B cell (primary cell): ENCODE results near the gene SLC25A20. TPM values are rescaled to one million over a fixed set of nuclear protein-coding genes. Genes with fewer than 3 reads are reported as not detected.
A peak's percentile ranks its signal among the peaks of the same experiment; 100 is the strongest.
"Not testable (repeated sequence)": the region's sequence is repeated elsewhere in the genome, so short reads cannot be mapped to it uniquely, and the experiment has no call there.

ENCODE experiments used
- ATAC-seq: fragments of 200-7000 bp; cut with Tn5 transposase; one replicate; pipeline ENCODE4 v1.10.0; 2021; ENCODE audit warnings: low read depth, mild to moderate bottlenecking, moderate number of reproducible peaks, moderate library complexity
- CTCF ChIA-PET: fragments of 350-600 bp; sonication (Branson Sonifier 250); formaldehyde crosslinking; loops from one replicate; lab custom pipeline; 2021; ENCODE audit warnings: antibody characterized with exemption, inconsistent platforms; lab: Charles Lee
- POLR2A ChIA-PET: fragments of 350-600 bp; sonication (Branson Sonifier 250); formaldehyde crosslinking; loops from one replicate; lab custom pipeline; 2021; ENCODE audit warnings: antibody characterized with exemption; lab: Charles Lee
- DNase-seq: peaks from one replicate; pipeline ENCODE4 v3.0.0; 2013
- H2AFZ ChIP-seq: 2 replicates; pipeline ENCODE4 v1.6.1; 2012; ENCODE audit warnings: mild to moderate bottlenecking, low read depth, low read length; ENCODE audit not compliant: insufficient read depth, poor library complexity, severe bottlenecking
- H3K27ac ChIP-seq, 2 donors: 1 replicate in 1 of 2; 2 replicates in 1 of 2; pipeline ENCODE4 v1.5.1; 2012 to 2013; ENCODE audit warnings: low read length in 2 of 2, mild to moderate bottlenecking in 2 of 2, moderate library complexity in 1 of 2
- H3K27me3 ChIP-seq, 4 experiments: fragments of 200-600 bp in 1 of 4; sonication (generic) in 1 of 4; replicated peaks in 1 of 4; 1 replicate in 2 of 4; 2 replicates in 2 of 4; pipeline versions ENCODE4 v1.6.1 to v1.7.0; 2013 to 2016; ENCODE audit warnings: low read length in 3 of 4, mild to moderate bottlenecking in 2 of 4, mixed read lengths in 1 of 4, moderate library complexity in 1 of 4; ENCODE audit not compliant: insufficient read depth in 4 of 4, control insufficient read depth in 3 of 4; ENCODE audit errors: control extremely low read depth in 1 of 4
- H3K36me3 ChIP-seq, 2 experiments: replicated peaks in 1 of 2; 1 replicate in 1 of 2; 2 replicates in 1 of 2; pipeline versions ENCODE4 v1.6.1 to v1.7.1; 2013; ENCODE audit warnings: low read length in 1 of 2; ENCODE audit not compliant: insufficient read depth in 2 of 2, control insufficient read depth in 1 of 2; ENCODE audit errors: control extremely low read depth in 1 of 2, extremely low read depth in 1 of 2
- H3K4me1 ChIP-seq, 2 donors: fragments of 200-600 bp in 1 of 2; sonication (generic) in 1 of 2; 1 replicate in 1 of 2; 2 replicates in 1 of 2; pipeline versions ENCODE4 v1.5.1 to v1.6.1; 2013 to 2017; ENCODE audit warnings: low read length in 2 of 2; ENCODE audit not compliant: control insufficient read depth in 2 of 2, insufficient read depth in 2 of 2
- H3K4me2 ChIP-seq: replicated peaks from 2 replicates; pipeline ENCODE3; 2012; ENCODE audit warnings: mild to moderate bottlenecking, low read depth, low read length; ENCODE audit not compliant: poor library complexity, severe bottlenecking
- H3K4me3 ChIP-seq, 5 experiments: fragments of 200-600 bp in 1 of 5; sonication (generic) in 1 of 5; 1 replicate in 3 of 5; 2 replicates in 2 of 5; pipeline versions ENCODE4 v1.5.1 to v1.7.0; 2011 to 2016; ENCODE audit warnings: low read length in 4 of 5, mild to moderate bottlenecking in 4 of 5, low read depth in 2 of 5, control low read depth in 1 of 5, moderate library complexity in 1 of 5; ENCODE audit not compliant: insufficient read depth in 1 of 5; ENCODE audit errors: control extremely low read depth in 1 of 5, extremely low read depth in 1 of 5
- H3K79me2 ChIP-seq: fragments of 200-600 bp; sonication (generic); one replicate; pipeline ENCODE4 v1.6.0; 2016; ENCODE audit warnings: low read length; ENCODE audit not compliant: control insufficient read depth, insufficient read depth
- H3K9ac ChIP-seq: fragments of 200-600 bp; sonication (generic); 2 replicates; pipeline ENCODE4 v1.6.1; 2017; ENCODE audit warnings: mild to moderate bottlenecking, low read length, moderate library complexity
- H3K9me3 ChIP-seq, 3 donors: one replicate each; pipeline versions ENCODE4 v1.6.1 to v1.7.1; 2013; ENCODE audit warnings: low read length in 2 of 3; ENCODE audit not compliant: control insufficient read depth in 2 of 3, insufficient read depth in 1 of 3; ENCODE audit errors: control extremely low read depth in 1 of 3
- H4K20me1 ChIP-seq: 2 replicates; pipeline ENCODE4 v1.6.0; 2012; ENCODE audit warnings: mild to moderate bottlenecking, low read length; ENCODE audit not compliant: insufficient read depth, control insufficient read depth, poor library complexity, severe bottlenecking
- H3K27ac Mint-ChIP-seq: one replicate; pipeline ENCODE4 v1.8.0; 2021; ENCODE audit warnings: mixed read lengths
- H3K27me3 Mint-ChIP-seq: one replicate; pipeline ENCODE4 v1.8.0; 2021; ENCODE audit warnings: mixed read lengths
- H3K4me1 Mint-ChIP-seq: one replicate; pipeline ENCODE4 v1.8.0; 2021; ENCODE audit warnings: mixed read lengths
- H3K4me3 Mint-ChIP-seq: one replicate; pipeline ENCODE4 v1.8.0; 2021; ENCODE audit warnings: mixed read lengths
- H3K9me3 Mint-ChIP-seq: one replicate; pipeline ENCODE4 v1.8.0; 2022; ENCODE audit warnings: mixed read lengths; ENCODE audit not compliant: insufficient read depth
- CTCF ChIP-seq: fragments of 200-600 bp; IDR thresholded peaks from one replicate; pipeline ENCODE4 v1.8.0; 2022; ENCODE audit warnings: antibody characterized with exemption, mild to moderate bottlenecking
- EZH2 ChIP-seq: IDR thresholded peaks from 2 replicates; pipeline ENCODE4 v1.6.1; 2012; ENCODE audit warnings: borderline replicate concordance, low read depth, mild to moderate bottlenecking, moderate library complexity, low read length; ENCODE audit not compliant: insufficient read depth, poor library complexity, severe bottlenecking
- WGBS: methylation state at CpG from one replicate; pipeline ENCODE4 v1.1.5; 2013; ENCODE audit warnings: missing lambda C conversion rate; ENCODE audit not compliant: insufficient coverage; 5-methylcytosine and 5-hydroxymethylcytosine counted together
- intact Hi-C: fragments of 100-400 bp; cut with micrococcal nuclease; formaldehyde crosslinking; loops from one replicate; pipeline ENCODE4 v1.10.0; 2022
- polyA plus RNA-seq: library from polyadenylated mRNA; depleted of rRNA; stranded (reverse); fragments of >200 nt; gene quantifications from 2 replicates; pipeline ENCODE4 v1.2.3, GENCODE V29; 2012
- total RNA-seq, 2 donors: library from RNA; stranded (reverse); fragments of 120-200 nt in 1 of 2; gene quantifications; 1 replicate in 1 of 2; 2 replicates in 1 of 2; pipeline versions ENCODE4 v1.2.3 to v1.2.4, GENCODE V29; 2013 to 2022

SLC25A20 gene
- total and polyA plus RNA-seq, 2 donors (not counting 1 experiment from before 2014, with no cell fraction given) = 12.2 to 19.9 TPM

- H3K4me3 Mint-ChIP-seq = peak overlapping the region; percentile 39
- H3K27me3 Mint-ChIP-seq = no peaks in the 10 kb centered on the region
- intact Hi-C loops = no loop called here
- 100% methylated on average over 1 of the region's 1 CpG for WGBS
- no peak overlapping the region for H3K4me2 ChIP-seq
- H4K20me1 ChIP-seq = peaks cover 13% of the 10 kb centered on the region
- H3K27me3 ChIP-seq = no peaks in the 10 kb centered on the region
- H3K27ac ChIP-seq = no peak overlapping the region
- H3K27ac Mint-ChIP-seq = peak overlapping the region; percentile 71
- CTCF ChIA-PET = interaction anchor here (0.8 to 1.2 kb wide), 2 partner anchors 17 to 175 kb away, joined by 3 read pairs; partner anchors contain the start of gene SLC25A20
- POLR2A ChIA-PET = interaction anchor here (0.7 kb wide), 2 partner anchors 10 to 66 kb away, joined by 6 to 8 read pairs; no protein-coding TSS in a partner anchor
- peaks cover 12 to 22% of the 10 kb centered on the region in 2 donors for H3K4me1 ChIP-seq
- H3K9me3 ChIP-seq = no peaks in the 10 kb centered on the region
- H3K36me3 ChIP-seq = no peaks in the 10 kb centered on the region
- no peaks in the 10 kb centered on the region for H3K9me3 Mint-ChIP-seq
- peaks cover 20% of the 10 kb centered on the region for H3K4me1 Mint-ChIP-seq
- no peak overlapping the region for H3K4me3 ChIP-seq
- ATAC-seq (no peak), DNase-seq (no peak)
- TF ChIP-seq EZH2 (no peak), CTCF (no peak)
- peaks cover 15% of the 10 kb centered on the region for H3K79me2 ChIP-seq
- H3K9ac ChIP-seq = no peak overlapping the region
- H2AFZ ChIP-seq = no peak overlapping the region
Measured at GRCh38 chr3:48915296-48915695, 16.6 kb upstream of the SLC25A20 start.

GRCh38 chr3:48907026-48907425 is 8.3 kb upstream of the SLC25A20 start:
- DNase-seq = not testable (repeated sequence)

More at GRCh38 chr3:48907026-48907425, 8.3 kb upstream of the SLC25A20 start:
- H3K27ac ChIP-seq, H2AFZ ChIP-seq, H3K9me3 Mint-ChIP-seq, H3K27ac Mint-ChIP-seq, H3K79me2 ChIP-seq, POLR2A ChIA-PET, ATAC-seq, H4K20me1 ChIP-seq, H3K27me3 Mint-ChIP-seq, H3K4me3 ChIP-seq, H3K4me2 ChIP-seq, intact Hi-C loops, H3K27me3 ChIP-seq, H3K4me3 Mint-ChIP-seq, H3K9ac ChIP-seq, H3K36me3 ChIP-seq, H3K9me3 ChIP-seq: not testable (repeated sequence)
- 99% methylated on average over 11 of the region's 13 CpGs for WGBS
- H3K4me1 ChIP-seq = peaks cover 12 to 23% of the 10 kb centered on the region in 2 donors
- peaks cover 12% of the 10 kb centered on the region for H3K4me1 Mint-ChIP-seq
- CTCF ChIA-PET = interaction anchor here (0.7 kb wide), 1 partner anchor 1258 kb away, joined by 3 read pairs; no protein-coding TSS in a partner anchor
